Activated CD4-positive, alpha-beta T cell treated with anti-CD3 and anti-CD28 coated beads for 24 hours (primary cell): ENCODE results near the gene GNAT3.

Source experiments
- DNase-seq, 2 donors: peaks; one replicate each; pipeline ENCODE4 v3.0.0-alpha.2; 2020; ENCODE audit warnings: low read depth in 2 of 2

The GNAT3 gene

DNA sequence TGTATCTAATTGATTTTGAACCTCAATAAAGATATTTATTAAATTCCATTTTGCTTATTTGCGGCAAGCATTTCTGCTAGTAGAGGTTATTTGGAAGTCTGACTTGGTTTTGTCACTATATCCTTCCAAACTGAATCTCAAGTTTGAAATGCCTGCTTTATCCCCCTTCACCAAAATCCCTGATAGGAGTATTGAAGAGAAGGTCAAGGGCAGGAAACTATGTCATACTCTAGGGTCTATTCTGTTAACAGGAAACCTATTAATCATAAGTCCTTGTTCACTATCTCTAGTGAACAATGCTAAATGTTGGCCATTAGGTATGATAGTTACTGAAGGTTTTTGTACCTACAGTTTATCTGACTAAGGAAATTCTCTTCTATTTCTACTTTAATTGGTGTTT is 11.5 kb downstream of the GNAT3 start:
- DNase-seq, result no peak

GRCh38 chr7:80499350-80499953 is 12.4 kb downstream of the GNAT3 start:
- no peak for DNase-seq

GRCh38 chr7:80498481-80499349 is 13.1 kb downstream of the GNAT3 start:
- DNase-seq, result no peak

DNA sequence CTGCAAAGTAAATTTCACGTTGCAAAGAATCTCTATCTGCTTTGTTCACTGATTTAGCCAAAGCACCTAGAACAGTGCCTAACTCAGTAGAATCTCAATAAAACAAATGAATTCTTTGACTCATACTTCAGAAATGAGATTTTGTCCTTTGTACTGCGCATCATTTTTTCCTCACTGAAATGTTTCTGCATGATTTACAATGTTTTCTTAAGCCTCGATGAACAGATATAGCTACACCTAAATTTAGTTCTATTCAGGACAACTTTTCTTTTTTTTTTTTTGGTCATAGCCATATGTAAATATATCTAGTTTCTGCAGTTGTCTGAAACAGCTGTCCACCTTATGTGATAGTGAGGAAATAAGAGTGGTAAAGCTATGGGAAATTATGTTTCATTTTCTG is 15.3 kb downstream of the GNAT3 start:
- DNase-seq, result no peak

GRCh38 chr7:80493121-80493849 is 18.6 kb downstream of the GNAT3 start:
- no peak for DNase-seq

GRCh38 chr7:80491462-80491861 is 20.4 kb downstream of the GNAT3 start:
- DNase-seq, result no peak

- DNase-seq, result no peak
Observed at GRCh38 chr7:80488851-80489370, 23.0 kb downstream of the GNAT3 start.

- DNase-seq, result no peak
Observed at GRCh38 chr7:80488406-80488805, 23.5 kb downstream of the GNAT3 start.

- no peak for DNase-seq
Observed at GRCh38 chr7:80485721-80486120, 26.1 kb downstream of the GNAT3 start.

- no peak for DNase-seq
Observed at GRCh38 chr7:80482950-80483349, 28.9 kb downstream of the GNAT3 start.

- no peak for DNase-seq
Observed at GRCh38 chr7:80481196-80481884, 30.5 kb downstream of the GNAT3 start.

DNA sequence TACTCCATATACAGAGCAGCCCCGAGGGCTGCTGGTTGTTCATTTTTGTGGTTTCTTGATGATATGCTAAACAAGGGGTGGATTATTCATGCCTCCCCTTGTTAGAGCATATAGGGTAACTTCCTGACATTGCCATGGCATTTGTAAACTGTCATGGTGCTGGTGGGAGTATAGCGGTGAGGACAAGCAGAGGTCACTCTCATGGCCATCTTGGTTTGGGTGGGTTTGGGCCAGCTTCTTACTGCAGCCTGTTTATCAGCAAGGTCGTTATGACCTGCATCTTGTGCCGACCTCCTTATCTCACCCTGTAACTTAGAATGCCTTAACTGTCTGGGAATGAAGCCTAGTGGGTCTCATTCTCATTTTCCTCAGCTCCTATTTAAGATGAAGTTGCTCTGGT is 31.3 kb downstream of the GNAT3 start:
- no peak for DNase-seq

GRCh38 chr7:80478683-80479082 is 33.2 kb downstream of the GNAT3 start:
- no peak for DNase-seq

GRCh38 chr7:80476035-80476434 is 35.8 kb downstream of the GNAT3 start:
- no peak for DNase-seq

DNA sequence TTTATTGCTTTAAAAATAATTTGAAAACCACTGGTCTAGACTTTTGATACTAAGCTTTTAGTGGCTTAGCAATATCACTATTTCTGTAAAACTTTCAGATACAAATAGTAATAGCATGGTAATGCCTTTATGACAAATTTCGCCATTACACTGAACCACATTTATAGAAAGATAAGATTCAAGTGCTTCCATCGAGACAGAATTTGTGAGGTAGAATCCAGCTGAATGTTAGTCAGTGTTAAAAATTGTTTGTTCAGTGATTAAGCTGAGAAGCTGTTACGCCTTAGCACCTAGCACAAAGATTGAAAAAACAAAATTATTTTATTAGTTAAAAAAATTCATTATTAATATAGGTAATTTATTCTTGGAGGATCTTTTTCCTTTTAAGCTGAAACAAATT is 36.5 kb downstream of the GNAT3 start:
- no peak for DNase-seq

DNA sequence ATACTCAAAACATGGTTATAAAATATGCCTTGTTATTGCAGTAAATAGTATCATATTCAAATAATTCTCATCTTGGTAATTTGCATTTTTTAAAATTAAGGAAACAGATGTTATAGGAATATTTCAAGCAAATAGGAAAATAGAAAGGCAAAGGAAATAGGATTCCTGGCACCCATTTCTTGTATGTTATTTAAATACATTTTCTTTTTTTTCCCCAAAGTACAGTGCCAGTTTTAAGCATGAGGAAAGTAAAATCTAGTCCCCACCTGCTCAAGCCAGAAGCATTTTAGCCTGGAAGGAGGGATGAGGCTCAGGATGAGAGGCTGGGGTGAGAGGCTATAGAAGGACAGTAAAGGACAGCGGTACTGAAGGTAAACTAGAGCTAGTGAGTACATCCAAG is 38.1 kb downstream of the GNAT3 start:
- no peak for DNase-seq

- DNase-seq, result no peak
Observed at GRCh38 chr7:80472491-80473200, 39.2 kb downstream of the GNAT3 start.

- DNase-seq, result no peak
Observed at GRCh38 chr7:80468931-80469714, 42.7 kb downstream of the GNAT3 start.

- DNase-seq, result no peak
Observed at GRCh38 chr7:80467069-80467468, 44.8 kb downstream of the GNAT3 start.

- no peak for DNase-seq
Observed at GRCh38 chr7:80466636-80467035, 45.2 kb downstream of the GNAT3 start.
